DND-41 (cell line): Measurements from ENCODE around the gene HMCN2.

Source experiments
- CTCF ChIP-seq: IDR thresholded peaks from 2 replicates; pipeline ENCODE4 v1.5.1; 2012; ENCODE audit warnings: borderline replicate concordance, low read length, moderate library complexity, mild to moderate bottlenecking; ENCODE audit not compliant: poor library complexity, severe bottlenecking; ENCODE audit errors: extremely low read depth
- EZH2 ChIP-seq: IDR thresholded peaks from 3 replicates; pipeline ENCODE4 v1.6.1; 2012; ENCODE audit warnings: borderline replicate concordance, low read depth, mild to moderate bottlenecking, moderate library complexity, low read length, inconsistent platforms; ENCODE audit not compliant: severe bottlenecking

GRCh38 chr9:130391866-130392265, 126.3 kb downstream of the HMCN2 start:
- no peak for TF ChIP-seq CTCF
- no peak for TF ChIP-seq EZH2
